ENCODE results near the gene E2F7.
"Not testable (repeated sequence)": the region's sequence is repeated elsewhere in the genome, so short reads cannot be mapped to it uniquely, and the experiment has no call there.

E2F7 gene

GRCh38 chr12:77065361-77066204 lies at the start of gene E2F7:
Gene E2F7 (minus strand): TSS chr12:77065569. CDS start chr12:77064635, 934 bp downstream.
- H3K27me3 ChIP-seq (ENCODE audit: control insufficient read depth, insufficient read depth, low read length), result no peaks in the 10 kb centered on the region; the same call in 1 of the 2 replicates
- no peaks in the 10 kb centered on the region for H3K4me1 ChIP-seq (ENCODE audit: control insufficient read depth, insufficient read depth, low read length)
- no peak within 1 kb of the TSS for H3K27ac ChIP-seq (ENCODE audit: low read length)
- no peaks in the 10 kb centered on the region for H3K9me3 ChIP-seq (ENCODE audit: control insufficient read depth, insufficient read depth, low read length)
- peak within 1 kb of the TSS; percentile 57 for H3K4me3 ChIP-seq (ENCODE audit: low read length)
- H3K36me3 ChIP-seq (ENCODE audit: control insufficient read depth, insufficient read depth, low read length), result peaks cover 2% of the 10 kb centered on the region; the same call in 1 of the 2 replicates
- no CpG with 5 or more reads among the region's 87 CpGs for WGBS (ENCODE audit: insufficient coverage, insufficient read length)
- peak; percentile 88 for DNase-seq (ENCODE audit: low read depth, low spot score)

GRCh38 chr12:77113971-77114370 lies 48.6 kb upstream of the E2F7 start:
- WGBS (ENCODE audit: insufficient coverage, insufficient read length), result no CpG with 5 or more reads among the region's 4 CpGs
- no peaks in the 10 kb centered on the region for H3K27me3 ChIP-seq (ENCODE audit: control insufficient read depth, insufficient read depth, low read length)
- H3K4me1 ChIP-seq (ENCODE audit: control insufficient read depth, insufficient read depth, low read length), result no peaks in the 10 kb centered on the region
- no peak for DNase-seq (ENCODE audit: low read depth, low spot score)
- no peaks in the 10 kb centered on the region for H3K9me3 ChIP-seq (ENCODE audit: control insufficient read depth, insufficient read depth, low read length)
- H3K36me3 ChIP-seq (ENCODE audit: control insufficient read depth, insufficient read depth, low read length), result no peaks in the 10 kb centered on the region
- no peak overlapping the region for H3K4me3 ChIP-seq (ENCODE audit: low read length)
- H3K27ac ChIP-seq (ENCODE audit: low read length), result no peak overlapping the region

GRCh38 chr12:77108707-77109106 lies 43.3 kb upstream of the E2F7 start:
- H3K9me3 ChIP-seq (ENCODE audit: control insufficient read depth, insufficient read depth, low read length), result no peaks in the 10 kb centered on the region
- H3K4me3 ChIP-seq (ENCODE audit: low read length), result no peak overlapping the region
- H3K27ac ChIP-seq (ENCODE audit: low read length), result no peak overlapping the region
- no peaks in the 10 kb centered on the region for H3K36me3 ChIP-seq (ENCODE audit: control insufficient read depth, insufficient read depth, low read length)
- no peaks in the 10 kb centered on the region for H3K4me1 ChIP-seq (ENCODE audit: control insufficient read depth, insufficient read depth, low read length)
- no peak for DNase-seq (ENCODE audit: low read depth, low spot score)
- WGBS (ENCODE audit: insufficient coverage, insufficient read length), result no CpG with 5 or more reads among the region's 1 CpG
- no peaks in the 10 kb centered on the region for H3K27me3 ChIP-seq (ENCODE audit: control insufficient read depth, insufficient read depth, low read length)

- H3K4me3 ChIP-seq (ENCODE audit: low read length), result no peak overlapping the region
- DNase-seq (ENCODE audit: low read depth, low spot score), result no peak
- H3K27ac ChIP-seq (ENCODE audit: low read length), result no peak overlapping the region
- no peaks in the 10 kb centered on the region for H3K27me3 ChIP-seq (ENCODE audit: control insufficient read depth, insufficient read depth, low read length)
- no CpG with 5 or more reads among the region's 2 CpGs for WGBS (ENCODE audit: insufficient coverage, insufficient read length)
- no peaks in the 10 kb centered on the region for H3K4me1 ChIP-seq (ENCODE audit: control insufficient read depth, insufficient read depth, low read length)
- H3K9me3 ChIP-seq (ENCODE audit: control insufficient read depth, insufficient read depth, low read length), result no peaks in the 10 kb centered on the region
- no peaks in the 10 kb centered on the region for H3K36me3 ChIP-seq (ENCODE audit: control insufficient read depth, insufficient read depth, low read length)
Observed at GRCh38 chr12:77107121-77107520, 41.8 kb upstream of the E2F7 start.

- Histone ChIP-seq H3K9me3 (ENCODE audit: control insufficient read depth, insufficient read depth, low read length) (no peaks in the 10 kb centered on the region), H3K4me3 (ENCODE audit: low read length) (no peak overlapping the region), H3K36me3 (ENCODE audit: control insufficient read depth, insufficient read depth, low read length) (no peaks in the 10 kb centered on the region), H3K27ac (ENCODE audit: low read length) (no peak overlapping the region), H3K27me3 (ENCODE audit: control insufficient read depth, insufficient read depth, low read length) (no peaks in the 10 kb centered on the region), H3K4me1 (ENCODE audit: control insufficient read depth, insufficient read depth, low read length) (no peaks in the 10 kb centered on the region)
- no CpG with 5 or more reads among the region's 3 CpGs for WGBS (ENCODE audit: insufficient coverage, insufficient read length)
- DNase-seq (ENCODE audit: low read depth, low spot score), result no peak
Observed at GRCh38 chr12:77104792-77105191, 39.4 kb upstream of the E2F7 start.

GRCh38 chr12:77104286-77104685 lies 38.9 kb upstream of the E2F7 start:
- no peak for DNase-seq (ENCODE audit: low read depth, low spot score)
- Histone ChIP-seq H3K9me3 (ENCODE audit: control insufficient read depth, insufficient read depth, low read length) (no peaks in the 10 kb centered on the region), H3K36me3 (ENCODE audit: control insufficient read depth, insufficient read depth, low read length) (no peaks in the 10 kb centered on the region), H3K27ac (ENCODE audit: low read length) (no peak overlapping the region), H3K27me3 (ENCODE audit: control insufficient read depth, insufficient read depth, low read length) (no peaks in the 10 kb centered on the region), H3K4me1 (ENCODE audit: control insufficient read depth, insufficient read depth, low read length) (no peaks in the 10 kb centered on the region), H3K4me3 (ENCODE audit: low read length) (no peak overlapping the region)
- WGBS (ENCODE audit: insufficient coverage, insufficient read length), result no CpG with 5 or more reads among the region's 1 CpG

GRCh38 chr12:77102691-77103090 lies 37.3 kb upstream of the E2F7 start:
- Histone ChIP-seq H3K4me3 (ENCODE audit: low read length) (no peak overlapping the region), H3K9me3 (ENCODE audit: control insufficient read depth, insufficient read depth, low read length) (no peaks in the 10 kb centered on the region), H3K36me3 (ENCODE audit: control insufficient read depth, insufficient read depth, low read length) (no peaks in the 10 kb centered on the region), H3K27me3 (ENCODE audit: control insufficient read depth, insufficient read depth, low read length) (no peaks in the 10 kb centered on the region), H3K27ac (ENCODE audit: low read length) (no peak overlapping the region), H3K4me1 (ENCODE audit: control insufficient read depth, insufficient read depth, low read length) (no peaks in the 10 kb centered on the region)
- no peak for DNase-seq (ENCODE audit: low read depth, low spot score)
- WGBS (ENCODE audit: insufficient coverage, insufficient read length), result no CpG with 5 or more reads among the region's 1 CpG

- no peaks in the 10 kb centered on the region for H3K27me3 ChIP-seq (ENCODE audit: control insufficient read depth, insufficient read depth, low read length)
- DNase-seq (ENCODE audit: low read depth, low spot score), result no peak
- no peak overlapping the region for H3K4me3 ChIP-seq (ENCODE audit: low read length)
- WGBS (ENCODE audit: insufficient coverage, insufficient read length), result no CpG with 5 or more reads among the region's 2 CpGs
- H3K9me3 ChIP-seq (ENCODE audit: control insufficient read depth, insufficient read depth, low read length), result no peaks in the 10 kb centered on the region
- no peaks in the 10 kb centered on the region for H3K36me3 ChIP-seq (ENCODE audit: control insufficient read depth, insufficient read depth, low read length)
- H3K27ac ChIP-seq (ENCODE audit: low read length), result no peak overlapping the region
- H3K4me1 ChIP-seq (ENCODE audit: control insufficient read depth, insufficient read depth, low read length), result no peaks in the 10 kb centered on the region
Observed at GRCh38 chr12:77102123-77102522, 36.8 kb upstream of the E2F7 start.

- Histone ChIP-seq H3K4me3 (ENCODE audit: low read length) (no peak overlapping the region), H3K4me1 (ENCODE audit: control insufficient read depth, insufficient read depth, low read length) (no peaks in the 10 kb centered on the region), H3K27me3 (ENCODE audit: control insufficient read depth, insufficient read depth, low read length) (no peaks in the 10 kb centered on the region), H3K27ac (ENCODE audit: low read length) (no peak overlapping the region), H3K9me3 (ENCODE audit: control insufficient read depth, insufficient read depth, low read length) (no peaks in the 10 kb centered on the region), H3K36me3 (ENCODE audit: control insufficient read depth, insufficient read depth, low read length) (no peaks in the 10 kb centered on the region)
- WGBS (ENCODE audit: insufficient coverage, insufficient read length), result no CpG with 5 or more reads among the region's 2 CpGs
- no peak for DNase-seq (ENCODE audit: low read depth, low spot score)
Observed at GRCh38 chr12:77099799-77100198, 34.4 kb upstream of the E2F7 start.

GRCh38 chr12:77097846-77098245 lies 32.5 kb upstream of the E2F7 start:
- no peaks in the 10 kb centered on the region for H3K27me3 ChIP-seq (ENCODE audit: control insufficient read depth, insufficient read depth, low read length)
- H3K36me3 ChIP-seq (ENCODE audit: control insufficient read depth, insufficient read depth, low read length), result no peaks in the 10 kb centered on the region
- no CpG with 5 or more reads among the region's 3 CpGs for WGBS (ENCODE audit: insufficient coverage, insufficient read length)
- no peaks in the 10 kb centered on the region for H3K4me1 ChIP-seq (ENCODE audit: control insufficient read depth, insufficient read depth, low read length)
- no peak overlapping the region for H3K4me3 ChIP-seq (ENCODE audit: low read length)
- H3K27ac ChIP-seq (ENCODE audit: low read length), result no peak overlapping the region
- no peaks in the 10 kb centered on the region for H3K9me3 ChIP-seq (ENCODE audit: control insufficient read depth, insufficient read depth, low read length)
- DNase-seq (ENCODE audit: low read depth, low spot score), result no peak

- not testable (repeated sequence) for H3K4me1 ChIP-seq (ENCODE audit: control insufficient read depth, insufficient read depth, low read length); H3K4me3 ChIP-seq (ENCODE audit: low read length); H3K36me3 ChIP-seq (ENCODE audit: control insufficient read depth, insufficient read depth, low read length); H3K9me3 ChIP-seq (ENCODE audit: control insufficient read depth, insufficient read depth, low read length); H3K27me3 ChIP-seq (ENCODE audit: control insufficient read depth, insufficient read depth, low read length); DNase-seq (ENCODE audit: low read depth, low spot score); H3K27ac ChIP-seq (ENCODE audit: low read length)
- WGBS (ENCODE audit: insufficient coverage, insufficient read length), result no CpG with 5 or more reads among the region's 3 CpGs
Observed at GRCh38 chr12:77092227-77092626, 26.9 kb upstream of the E2F7 start.
